Chondrocyte (in vitro differentiated cells): ENCODE data around the gene WARS2. TPM values are rescaled to one million over a fixed set of nuclear protein-coding genes. Genes with fewer than 3 reads are reported as not detected.

Experiments used
- DNase-seq: peaks from one replicate; pipeline ENCODE4 v3.0.0; 2021; ENCODE audit warnings: mixed read lengths, low spot score
- H3K27ac Mint-ChIP-seq: one replicate; pipeline ENCODE4 v1.8.0; 2021; ENCODE audit warnings: mild to moderate bottlenecking, moderate library complexity, mixed read lengths; ENCODE audit not compliant: unreplicated experiment
- H3K27me3 Mint-ChIP-seq: 2 replicates; pipeline ENCODE4 v1.8.0; 2021; ENCODE audit warnings: low read depth, mixed read lengths
- H3K36me3 Mint-ChIP-seq: 2 replicates; pipeline ENCODE4 v1.8.0; 2021; ENCODE audit warnings: low read depth, mixed read lengths
- H3K4me1 Mint-ChIP-seq: 2 replicates; pipeline ENCODE4 v1.8.0; 2021; ENCODE audit warnings: low read depth, mild to moderate bottlenecking, mixed read lengths
- H3K4me3 Mint-ChIP-seq: one replicate; pipeline ENCODE4 v1.8.0; 2021; ENCODE audit warnings: mild to moderate bottlenecking, moderate library complexity, mixed read lengths; ENCODE audit not compliant: unreplicated experiment
- H3K9me3 Mint-ChIP-seq: 2 replicates; pipeline ENCODE4 v1.8.0; 2021; ENCODE audit warnings: low read depth, mixed read lengths
- total RNA-seq: library from RNA; stranded (reverse); gene quantifications from 3 replicates; pipeline ENCODE4 v1.2.1, GENCODE V29; 2021
- TF ChIP-seq, protein P1 (sequence below): fragments of 200-600 bp; sonication (generic); IDR thresholded peaks from 2 replicates; pipeline ENCODE4 v1.5.0; 2021; ENCODE audit warnings: antibody characterized with exemption, mild to moderate bottlenecking, moderate library complexity

WARS2 gene
- total RNA-seq, 1 donor from 2014 or later = 9.4 TPM

DNA sequence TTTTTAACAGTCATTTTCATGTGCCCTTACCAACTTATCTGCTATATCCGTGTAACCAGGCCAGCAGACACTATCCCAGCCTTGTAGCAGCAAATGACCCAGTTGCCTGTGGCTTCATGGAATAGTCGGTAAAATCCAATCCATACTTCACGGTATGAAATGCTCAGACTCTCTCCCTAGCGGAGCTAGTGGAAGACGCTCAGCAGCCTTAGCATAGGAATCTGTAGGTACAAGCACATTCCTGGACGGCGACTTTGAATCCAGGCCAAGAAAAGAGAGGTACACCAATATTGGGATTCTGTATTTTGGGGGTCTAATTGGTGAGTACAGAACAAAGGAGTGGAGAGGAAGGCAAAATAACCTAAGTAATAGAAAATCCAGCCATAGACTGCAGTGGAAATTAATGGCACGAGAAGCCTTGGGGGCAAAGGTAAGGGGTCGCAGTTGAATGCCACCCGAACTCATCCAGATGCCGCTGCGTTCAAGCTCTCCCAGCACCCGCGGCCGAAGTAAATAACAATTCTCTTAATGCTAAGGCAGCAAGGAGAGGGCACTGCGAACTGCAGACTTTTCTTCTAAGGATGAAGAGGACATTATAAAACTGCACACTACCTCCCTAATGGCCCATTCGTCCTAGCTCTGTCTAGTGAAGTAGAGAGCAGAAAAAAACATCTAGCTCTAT, 134.6 kb downstream of the WARS2 start:
- Mint-ChIP-seq H3K4me3 (peak overlapping the region; percentile 67), H3K27me3 (peaks cover 12% of the 10 kb centered on the region)

DNA sequence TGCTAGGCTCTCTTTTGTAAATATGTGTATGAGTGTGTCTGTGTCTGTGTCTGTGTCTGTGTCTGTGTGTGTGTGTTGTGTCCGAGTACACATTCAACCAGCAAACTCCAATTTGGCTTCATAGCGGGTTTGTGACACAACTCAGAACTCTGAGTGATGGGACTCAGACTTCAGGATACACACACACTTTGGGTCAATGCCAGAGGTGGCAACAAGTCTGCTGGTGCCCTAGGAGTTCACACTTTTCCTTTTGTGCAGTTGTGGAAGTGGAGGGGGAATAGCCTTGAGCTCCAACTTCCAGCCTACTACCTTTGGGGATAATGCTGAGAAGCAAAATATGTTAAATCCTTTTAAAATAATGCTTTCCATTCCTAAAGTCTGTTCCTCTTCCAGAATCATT, 135.7 kb downstream of the WARS2 start:
- Mint-ChIP-seq H3K27me3 (peaks cover 15% of the 10 kb centered on the region), H3K4me3 (no peak overlapping the region), H3K36me3 (peaks cover 3% of the 10 kb centered on the region), H3K27ac (no peak overlapping the region), H3K9me3 (peaks cover 3% of the 10 kb centered on the region), H3K4me1 (peaks cover 67% of the 10 kb centered on the region)
- TF ChIP-seq, protein P1, sequence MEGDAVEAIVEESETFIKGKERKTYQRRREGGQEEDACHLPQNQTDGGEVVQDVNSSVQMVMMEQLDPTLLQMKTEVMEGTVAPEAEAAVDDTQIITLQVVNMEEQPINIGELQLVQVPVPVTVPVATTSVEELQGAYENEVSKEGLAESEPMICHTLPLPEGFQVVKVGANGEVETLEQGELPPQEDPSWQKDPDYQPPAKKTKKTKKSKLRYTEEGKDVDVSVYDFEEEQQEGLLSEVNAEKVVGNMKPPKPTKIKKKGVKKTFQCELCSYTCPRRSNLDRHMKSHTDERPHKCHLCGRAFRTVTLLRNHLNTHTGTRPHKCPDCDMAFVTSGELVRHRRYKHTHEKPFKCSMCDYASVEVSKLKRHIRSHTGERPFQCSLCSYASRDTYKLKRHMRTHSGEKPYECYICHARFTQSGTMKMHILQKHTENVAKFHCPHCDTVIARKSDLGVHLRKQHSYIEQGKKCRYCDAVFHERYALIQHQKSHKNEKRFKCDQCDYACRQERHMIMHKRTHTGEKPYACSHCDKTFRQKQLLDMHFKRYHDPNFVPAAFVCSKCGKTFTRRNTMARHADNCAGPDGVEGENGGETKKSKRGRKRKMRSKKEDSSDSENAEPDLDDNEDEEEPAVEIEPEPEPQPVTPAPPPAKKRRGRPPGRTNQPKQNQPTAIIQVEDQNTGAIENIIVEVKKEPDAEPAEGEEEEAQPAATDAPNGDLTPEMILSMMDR = no peak
- no peak for DNase-seq

More for the DNA sequence above, 134.6 kb downstream of the WARS2 start:
- peaks cover 1% of the 10 kb centered on the region for H3K36me3 Mint-ChIP-seq
- TF ChIP-seq, protein P1 = no peak
- peaks cover 3% of the 10 kb centered on the region for H3K9me3 Mint-ChIP-seq
- DNase-seq = no peak
- H3K4me1 Mint-ChIP-seq = peaks cover 57% of the 10 kb centered on the region
- no peak overlapping the region for H3K27ac Mint-ChIP-seq

DNA sequence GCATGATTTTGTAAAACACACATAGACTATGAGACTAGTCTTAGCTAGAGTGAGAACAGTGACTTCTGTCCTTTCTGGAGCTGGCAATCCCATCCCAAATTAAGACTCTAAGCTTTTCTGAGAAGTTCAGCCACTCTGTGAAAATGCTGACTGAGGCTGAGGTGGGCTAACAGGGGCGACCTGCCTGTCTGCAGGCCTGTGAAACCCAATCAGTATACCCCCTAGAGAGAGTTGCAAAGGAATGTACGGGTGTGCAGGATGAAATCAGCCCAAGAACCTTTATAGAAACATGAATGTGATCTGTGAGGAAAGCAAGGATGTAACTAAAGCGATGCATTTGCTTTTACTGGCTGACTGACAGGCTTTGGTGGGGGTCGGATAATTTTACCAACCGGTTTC, 136.3 kb downstream of the WARS2 start:
- TF ChIP-seq, protein P1 = no peak
- H3K36me3 Mint-ChIP-seq = peaks cover 3% of the 10 kb centered on the region
- DNase-seq = no peak
- peaks cover 63% of the 10 kb centered on the region for H3K4me1 Mint-ChIP-seq
- H3K27ac Mint-ChIP-seq = peak overlapping the region; percentile 78
- H3K4me3 Mint-ChIP-seq = no peak overlapping the region
- peaks cover 18% of the 10 kb centered on the region for H3K27me3 Mint-ChIP-seq
- peaks cover 3% of the 10 kb centered on the region for H3K9me3 Mint-ChIP-seq

DNA sequence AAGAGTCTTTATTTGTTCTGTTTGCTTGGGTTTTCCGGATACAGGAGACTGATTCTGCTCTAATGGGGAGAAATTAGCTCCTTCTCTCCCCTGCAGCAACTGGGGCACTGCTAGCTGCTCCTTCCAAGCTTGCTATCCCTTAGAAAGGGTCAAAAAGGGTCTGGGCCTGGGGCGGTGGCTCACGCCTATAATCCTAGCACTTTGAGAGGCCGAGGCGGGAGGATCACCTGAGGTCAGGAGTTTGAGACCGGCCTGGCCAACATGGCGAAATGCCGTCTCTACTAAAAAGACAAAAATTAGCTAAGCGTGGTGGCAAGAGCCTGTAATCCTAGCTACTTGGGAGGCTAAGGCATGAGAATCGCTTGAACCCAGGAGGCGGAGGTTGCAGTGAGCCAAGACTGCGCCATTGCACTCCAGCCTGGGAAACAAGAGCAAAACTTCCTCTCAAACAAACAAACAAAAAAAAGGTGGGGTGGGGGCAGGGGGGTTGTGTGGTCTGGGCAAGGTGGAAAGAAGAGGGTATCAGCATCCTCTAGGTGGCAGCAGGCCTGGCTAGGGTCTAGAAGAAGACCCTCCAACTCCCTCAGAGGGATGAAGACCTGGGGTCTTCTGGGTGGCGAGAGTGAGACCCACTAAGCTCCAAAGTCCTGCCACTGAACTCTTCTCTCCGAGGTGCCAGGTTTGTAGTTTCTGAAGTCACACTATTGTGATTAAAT, 136.9 kb downstream of the WARS2 start:
- H3K36me3 Mint-ChIP-seq = peaks cover 3% of the 10 kb centered on the region
- DNase-seq = no peak
- H3K27ac Mint-ChIP-seq = peak overlapping the region; percentile 78
- H3K9me3 Mint-ChIP-seq = peaks cover 3% of the 10 kb centered on the region
- peaks cover 57% of the 10 kb centered on the region for H3K4me1 Mint-ChIP-seq
- H3K4me3 Mint-ChIP-seq = no peak overlapping the region
- TF ChIP-seq, protein P1 = peak; percentile 58
- H3K27me3 Mint-ChIP-seq = peaks cover 20% of the 10 kb centered on the region

DNA sequence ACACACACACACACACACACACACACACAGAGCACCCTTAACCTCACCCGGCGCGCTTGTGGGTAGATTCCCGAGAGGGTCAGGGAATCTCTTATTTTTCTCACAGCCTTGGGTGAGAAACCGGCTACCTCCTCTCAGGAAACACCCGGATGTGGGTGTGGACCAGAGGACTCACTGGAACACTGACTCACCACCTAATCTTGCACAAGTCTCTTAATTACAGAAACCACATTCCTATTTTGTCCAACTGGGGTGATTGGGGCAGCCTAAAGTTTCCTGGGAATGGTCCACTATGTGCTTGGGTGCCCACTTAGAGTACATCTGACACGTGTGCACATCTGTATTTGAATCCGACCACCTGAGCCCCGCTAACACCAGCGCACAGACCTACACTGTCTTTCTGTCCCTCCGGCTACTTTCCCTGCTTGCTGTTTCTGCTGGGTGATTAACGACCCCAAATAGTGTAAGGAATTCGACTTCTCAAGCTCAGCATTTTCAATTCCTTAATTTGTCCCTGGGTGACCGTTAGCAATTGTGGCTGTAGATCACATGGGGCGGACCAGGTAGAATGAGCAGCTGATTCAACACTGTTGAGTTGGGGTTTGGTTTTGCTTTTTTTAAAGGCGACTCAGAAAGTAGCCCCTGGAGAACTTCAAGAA, 138.3 kb downstream of the WARS2 start:
- peaks cover 3% of the 10 kb centered on the region for H3K36me3 Mint-ChIP-seq
- H3K9me3 Mint-ChIP-seq = peaks cover 3% of the 10 kb centered on the region
- DNase-seq = no peak
- H3K4me1 Mint-ChIP-seq = peaks cover 59% of the 10 kb centered on the region
- TF ChIP-seq, protein P1 = no peak
- peak overlapping the region; percentile 44 for H3K4me3 Mint-ChIP-seq
- H3K27me3 Mint-ChIP-seq = peaks cover 26% of the 10 kb centered on the region
- H3K27ac Mint-ChIP-seq = peak overlapping the region; percentile 86
